GM18507 (cell line): ENCODE data around the gene MAPKAPK2.

ENCODE experiments used
- DNase-seq: peaks from one replicate; pipeline ENCODE4 v3.0.0; 2011; ENCODE audit warnings: low read depth; ENCODE audit not compliant: insufficient read length; ENCODE audit errors: extremely low spot score
- FAIRE-seq: peaks from 2 replicates; lab custom pipeline; 2011; peaks lifted over from hg19 to GRCh38; lab: Jason Lieb, UNC

Gene MAPKAPK2

DNA sequence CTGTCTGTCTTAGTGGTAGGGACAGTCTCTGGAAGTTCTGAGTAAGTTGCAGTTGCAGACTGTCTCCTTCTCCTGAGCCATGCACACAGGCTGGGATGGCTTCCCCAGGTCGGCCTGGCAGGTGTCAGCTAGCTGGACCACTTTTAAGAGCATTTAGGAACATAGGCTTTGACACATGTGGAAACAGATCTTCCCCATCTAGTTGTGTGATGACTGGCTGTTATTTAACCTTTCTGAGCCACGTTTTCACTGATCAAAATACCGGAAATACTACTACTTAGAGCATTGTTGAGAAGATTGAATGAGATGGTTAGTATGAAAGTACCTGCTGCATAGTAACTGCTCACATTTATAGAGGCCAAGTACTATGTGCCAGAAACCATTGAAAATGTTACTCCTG, 6.2 kb upstream of the MAPKAPK2 start:
- FAIRE-seq (peak; percentile 46), DNase-seq (no peak)

DNA sequence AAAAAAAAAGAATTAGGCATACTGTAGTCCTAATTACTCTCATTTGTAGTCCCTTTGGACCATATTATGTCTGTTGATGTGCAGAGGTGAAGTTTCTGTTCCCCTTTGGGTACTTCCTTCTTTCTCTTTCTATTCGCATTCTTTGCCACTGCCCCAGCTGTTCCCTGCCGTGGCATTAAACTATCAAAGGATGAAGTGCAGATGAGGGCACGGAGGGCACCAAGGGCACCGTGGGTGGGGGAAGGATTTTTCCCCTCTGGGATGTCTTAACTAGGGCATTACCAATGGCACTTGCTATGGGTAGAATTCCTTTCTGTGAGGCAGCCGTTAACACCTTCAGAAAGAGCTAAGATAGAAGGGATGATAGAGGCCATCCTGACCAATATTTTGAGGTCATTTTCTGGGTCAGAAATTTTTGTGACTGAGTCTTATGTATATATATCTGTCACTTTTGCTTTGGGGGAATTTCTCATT, 4.9 kb upstream of the MAPKAPK2 start:
- peak; percentile 54 for DNase-seq
- peak; percentile 74 for FAIRE-seq

GRCh38 chr1:206680279-206680678, 4.4 kb upstream of the MAPKAPK2 start:
- no peak for DNase-seq
- peak; percentile 64 for FAIRE-seq

- DNase-seq (no peak), FAIRE-seq (no peak)
Observed at GRCh38 chr1:206681359-206681758, 3.3 kb upstream of the MAPKAPK2 start.

DNA sequence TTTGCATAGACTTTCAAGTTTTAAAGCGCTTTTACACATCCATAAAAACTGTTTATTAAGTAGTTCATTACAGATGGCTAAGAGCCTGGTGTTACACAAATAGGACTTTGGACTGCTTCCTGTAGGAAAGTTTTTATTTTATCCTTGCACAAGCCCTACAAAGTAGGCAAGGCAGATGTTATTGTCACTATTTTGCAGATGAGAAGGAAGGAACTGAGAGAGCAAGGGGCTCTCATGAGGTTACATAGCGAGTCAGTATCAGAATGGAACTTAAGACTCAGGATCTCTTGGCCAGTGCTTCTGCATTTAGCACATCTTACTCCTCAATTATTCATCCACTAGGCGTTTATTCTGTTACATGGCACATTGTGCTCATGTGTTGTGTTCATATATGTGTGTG, 2.6 kb upstream of the MAPKAPK2 start:
- DNase-seq (no peak), FAIRE-seq (peak; percentile 84)

- FAIRE-seq, result no peak
- no peak for DNase-seq
Observed at GRCh38 chr1:206683313-206683712, 1.4 kb upstream of the MAPKAPK2 start.

- FAIRE-seq, result no peak
- DNase-seq, result no peak
Observed at GRCh38 chr1:206684003-206684402, 702 bp upstream of the MAPKAPK2 start.

DNA sequence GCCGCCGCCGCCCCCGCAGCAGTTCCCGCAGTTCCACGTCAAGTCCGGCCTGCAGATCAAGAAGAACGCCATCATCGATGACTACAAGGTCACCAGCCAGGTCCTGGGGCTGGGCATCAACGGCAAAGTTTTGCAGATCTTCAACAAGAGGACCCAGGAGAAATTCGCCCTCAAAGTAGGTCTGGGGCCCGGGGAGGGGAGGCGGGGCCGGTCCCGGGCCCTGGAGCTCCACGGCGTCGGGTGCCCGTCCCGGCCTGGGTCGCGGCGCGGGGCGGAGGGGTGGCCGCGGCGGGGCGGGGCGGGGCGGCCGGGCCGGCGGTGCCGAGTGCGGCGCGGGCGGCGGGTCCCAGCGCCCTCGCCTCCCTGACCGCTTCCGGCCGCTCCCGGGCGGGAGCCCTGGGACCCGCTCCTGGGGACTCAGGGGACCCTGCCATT, 646 bp downstream of the MAPKAPK2 start:
- FAIRE-seq, result no peak
- no peak for DNase-seq

GRCh38 chr1:206685769-206686477, 1.2 kb downstream of the MAPKAPK2 start:
- DNase-seq (no peak), FAIRE-seq (peak; percentile 56)

- DNase-seq (no peak), FAIRE-seq (peak; percentile 65)
Observed at GRCh38 chr1:206686478-206687249, 2.0 kb downstream of the MAPKAPK2 start.

GRCh38 chr1:206687251-206687914, 2.7 kb downstream of the MAPKAPK2 start:
- DNase-seq (no peak), FAIRE-seq (no peak)

DNA sequence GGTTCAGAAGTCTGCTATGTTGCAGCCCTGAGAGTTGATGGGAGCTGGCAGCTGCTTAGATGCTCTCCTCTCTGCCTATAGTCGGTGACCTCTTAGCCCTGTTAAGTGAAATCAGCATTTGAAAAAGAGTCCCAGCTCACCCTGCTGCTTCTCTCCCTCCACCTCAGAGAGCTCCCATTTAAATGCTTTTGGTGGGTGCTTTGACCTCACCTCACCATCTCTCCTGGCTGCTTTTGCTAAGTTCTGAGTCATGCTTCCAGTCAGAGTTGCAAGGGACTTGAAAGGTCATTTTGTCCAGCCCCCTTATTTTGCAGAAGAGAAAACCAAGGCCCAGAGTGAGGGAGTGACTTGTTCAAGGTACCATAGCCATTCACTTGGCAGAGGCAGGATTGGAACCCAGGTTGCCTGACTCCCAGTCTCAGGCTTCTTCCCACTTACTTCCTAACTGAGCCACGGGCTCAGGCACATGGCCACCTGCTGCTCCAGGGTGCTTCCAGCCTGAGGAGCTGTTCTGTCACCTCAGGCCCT, 3.3 kb downstream of the MAPKAPK2 start:
- DNase-seq, result no peak
- FAIRE-seq, result no peak

DNA sequence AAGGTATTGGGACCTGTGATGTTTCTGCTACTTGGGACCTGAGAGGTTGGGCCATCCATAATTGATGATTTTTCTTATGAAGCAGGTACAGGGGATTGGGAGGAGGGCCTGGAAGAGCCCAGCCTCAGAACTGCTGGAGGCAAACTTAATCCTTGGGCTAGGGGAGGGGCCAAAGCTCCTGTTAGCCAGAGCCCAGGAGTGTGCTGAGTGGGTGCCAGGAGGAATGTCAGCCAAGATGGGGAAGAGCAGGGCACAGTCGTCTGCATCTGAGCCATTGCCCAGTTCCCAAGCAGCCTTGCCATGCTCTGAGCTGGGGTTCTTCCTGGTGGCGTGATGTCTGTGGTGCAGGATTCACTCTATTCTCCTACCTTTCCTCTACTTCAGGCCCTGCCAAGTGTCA, 5.8 kb downstream of the MAPKAPK2 start:
- DNase-seq (no peak), FAIRE-seq (no peak)

- FAIRE-seq (no peak), DNase-seq (no peak)
Observed at GRCh38 chr1:206691604-206692003, 6.9 kb downstream of the MAPKAPK2 start.

GRCh38 chr1:206693029-206693428, 8.3 kb downstream of the MAPKAPK2 start:
- FAIRE-seq, result no peak
- DNase-seq, result no peak

GRCh38 chr1:206693592-206693991, 8.9 kb downstream of the MAPKAPK2 start:
- FAIRE-seq, result no peak
- DNase-seq, result no peak

DNA sequence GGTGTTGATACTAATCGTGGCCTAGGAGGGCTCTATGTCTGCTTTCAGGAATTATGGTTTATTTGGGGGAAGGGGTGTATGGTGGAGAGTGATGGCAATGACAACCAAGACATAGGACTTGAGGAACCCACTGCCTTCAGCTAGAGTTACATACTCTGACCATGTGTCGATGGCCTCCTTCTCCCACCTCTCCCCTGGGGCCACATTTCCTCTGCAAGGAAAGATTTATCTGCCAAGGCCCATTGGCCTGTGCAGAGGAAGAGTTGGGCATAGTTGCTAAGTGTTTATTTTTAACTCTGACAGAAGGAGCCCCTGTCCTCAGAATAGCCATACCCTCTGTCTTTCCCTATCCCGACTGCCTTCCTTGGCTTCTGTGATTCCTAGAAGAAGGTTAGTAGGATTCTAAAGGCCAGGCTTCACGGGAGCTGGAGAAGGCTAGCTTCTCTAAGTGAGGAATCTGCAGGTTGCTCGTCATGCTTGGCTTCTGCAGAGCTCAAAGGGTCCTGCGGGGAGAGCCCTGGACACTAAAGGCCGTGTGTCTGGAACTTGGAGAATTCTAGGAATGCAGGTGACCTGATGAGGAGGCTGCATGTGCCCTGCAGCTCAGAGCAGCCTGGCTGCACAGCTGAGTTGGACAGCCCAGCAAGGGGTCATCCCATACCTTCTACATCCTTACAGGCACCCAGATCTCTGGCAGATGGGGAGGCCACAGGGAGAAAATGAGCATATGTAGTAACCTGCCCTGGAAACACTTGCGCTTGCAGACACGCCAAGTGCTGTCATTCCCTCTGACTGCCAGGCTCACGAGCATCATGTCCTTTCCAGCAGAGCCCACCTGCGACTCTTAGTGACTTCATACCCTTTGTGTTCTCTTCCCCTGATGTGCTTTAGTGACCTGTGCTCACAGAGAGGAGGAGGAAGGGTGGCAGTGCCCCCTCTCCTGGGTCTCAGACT, 9.7 kb downstream of the MAPKAPK2 start:
- FAIRE-seq, result no peak
- no peak for DNase-seq

DNA sequence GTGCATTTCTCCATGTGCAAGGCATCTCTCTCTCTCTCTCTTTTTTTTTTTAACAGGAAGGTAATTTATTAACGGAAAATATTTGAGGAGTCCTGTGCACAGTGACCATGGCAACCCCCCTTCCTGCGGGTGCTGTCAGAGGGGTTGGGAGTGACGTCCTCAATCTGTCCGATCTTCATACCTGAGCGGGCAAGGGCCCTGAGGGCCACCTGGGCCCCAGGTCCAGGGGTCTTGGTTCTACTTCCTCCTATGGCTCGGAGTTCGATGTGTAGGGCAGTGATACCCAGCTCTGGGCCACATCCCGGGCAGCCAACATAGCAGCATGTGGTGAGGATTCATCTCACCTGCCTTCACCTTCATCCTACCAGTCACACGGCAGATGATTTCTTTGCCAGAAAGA, 11.0 kb downstream of the MAPKAPK2 start:
- no peak for DNase-seq

More for the DNA sequence above, 11.0 kb downstream of the MAPKAPK2 start:
- no peak for FAIRE-seq
